K562 (cell line): ENCODE measurements around the gene CD96. TPM values are rescaled to one million over a fixed set of nuclear protein-coding genes. Genes with fewer than 3 reads are reported as not detected.

Experiments
- ATAC-seq: fragments of 200-7000 bp; cut with Tn5 transposase; 3 replicates; pipeline ENCODE4 v1.9.1; 2020; ENCODE audit warnings: moderate library complexity
- BruUV-seq: library from RNA; stranded (reverse); fragments of 400-500 nt; replicated peaks from 2 replicates; lab custom pipeline; 2021; lab: Mats Ljungman, UMichigan
- CTCF ChIA-PET: fragments of 300-600 bp; formaldehyde crosslinking; extraction: SDS; loops from one replicate; lab custom pipeline; 2021; ENCODE audit warnings: low intra/inter-chr PET ratio; lab: Yijun Ruan, JAX
- POLR2A ChIA-PET: fragments of 300-600, 350-650 bp; sonication (Branson Sonifier 250); formaldehyde crosslinking; extraction: SDS; loops from one replicate; lab custom pipeline; 2021; ENCODE audit warnings: antibody characterized with exemption, inconsistent platforms; lab: Yijun Ruan, JAX
- DNase-seq, 4 experiments: peaks; one replicate each; pipeline versions ENCODE4 v3.0.0 to v3.0.0-alpha.2; 2011 to 2018; ENCODE audit warnings: low spot score in 3 of 4, mixed read lengths in 3 of 4; ENCODE audit errors: extremely low read depth in 1 of 4
- FAIRE-seq: peaks from 2 replicates; lab custom pipeline; 2011; peaks lifted over from hg19 to GRCh38; lab: Jason Lieb, UNC
- H2AFZ ChIP-seq: 2 replicates; pipeline ENCODE4 v1.6.0; 2011; ENCODE audit warnings: low read depth, low read length, control low read depth, inconsistent platforms
- H3K27ac ChIP-seq: fragments of 200-600 bp; 3 replicates; pipeline ENCODE4 v1.8.0; 2011; ENCODE audit warnings: low read depth, mild to moderate bottlenecking, control low read depth, inconsistent platforms, low read length, moderate library complexity, mixed read lengths; ENCODE audit errors: extremely low read depth
- H3K27me3 ChIP-seq, 2 experiments: fragments of 300-600 bp in 1 of 2; 2 replicates in 1 of 2; 3 replicates in 1 of 2; pipeline versions ENCODE4 v1.6.0 to v1.8.0; 2011; ENCODE audit warnings: inconsistent platforms in 2 of 2, low read length in 2 of 2, mild to moderate bottlenecking in 1 of 2, mixed read lengths in 1 of 2, moderate library complexity in 1 of 2; ENCODE audit not compliant: control insufficient read depth in 2 of 2, insufficient read depth in 2 of 2
- H3K36me3 ChIP-seq: fragments of 300-600 bp; 3 replicates; pipeline ENCODE4 v1.8.0; 2011; ENCODE audit warnings: mild to moderate bottlenecking, low read length, inconsistent platforms; ENCODE audit not compliant: control insufficient read depth, insufficient read depth
- H3K4me1 ChIP-seq, 2 experiments: fragments of 200-600 bp in 1 of 2; replicated peaks in 1 of 2; 2 replicates in 1 of 2; 3 replicates in 1 of 2; pipeline versions ENCODE4 v1.5.1 to v1.8.0; 2011; ENCODE audit warnings: inconsistent platforms in 2 of 2, low read length in 2 of 2, mild to moderate bottlenecking in 1 of 2, mixed read lengths in 1 of 2, moderate library complexity in 1 of 2; ENCODE audit not compliant: control insufficient read depth in 2 of 2, insufficient read depth in 2 of 2
- H3K4me2 ChIP-seq: 2 replicates; pipeline ENCODE4 v1.6.1; 2011; ENCODE audit warnings: low read length, control low read depth, inconsistent platforms, mixed read lengths; ENCODE audit not compliant: insufficient read depth
- H3K4me3 ChIP-seq: fragments of 200-600 bp; sonication (generic), shearing (Covaris generic); 2 replicates; pipeline ENCODE4 v1.5.1; 2016; ENCODE audit warnings: control low read depth, inconsistent platforms
- H3K79me2 ChIP-seq: fragments of 200-600 bp; 3 replicates; pipeline ENCODE4 v1.8.0; 2011; ENCODE audit warnings: low read length, inconsistent platforms; ENCODE audit not compliant: control insufficient read depth, insufficient read depth
- H3K9ac ChIP-seq, 2 experiments: 2 replicates each; pipeline versions ENCODE4 v1.6.0 to v1.6.1; 2011; ENCODE audit warnings: low read depth in 2 of 2, low read length in 2 of 2, control low read depth in 1 of 2, inconsistent platforms in 1 of 2, mild to moderate bottlenecking in 1 of 2, mixed read lengths in 1 of 2; ENCODE audit not compliant: insufficient read depth in 1 of 2
- H3K9me1 ChIP-seq: one replicate; pipeline ENCODE4 v1.6.0; 2011; ENCODE audit warnings: inconsistent platforms, mild to moderate bottlenecking, low read length, moderate library complexity; ENCODE audit not compliant: control insufficient read depth, insufficient read depth
- H3K9me3 ChIP-seq: replicated peaks from 2 replicates; pipeline ENCODE4 v1.5.1; 2011; ENCODE audit warnings: low read depth, low read length, inconsistent platforms; ENCODE audit not compliant: control insufficient read depth, insufficient read depth
- H4K20me1 ChIP-seq: replicated peaks from 2 replicates; pipeline ENCODE4 v1.6.1; 2011; ENCODE audit warnings: low read length, inconsistent platforms, mixed read lengths; ENCODE audit not compliant: control insufficient read depth, insufficient read depth
- BCOR ChIP-seq: fragments of 450-650 bp; IDR thresholded peaks from 2 replicates; pipeline ENCODE4 v1.6.1; 2016
- CEBPG ChIP-seq, 3 experiments: fragments of 200-800 bp in 1 of 3; sonication (Bioruptor generic) in 1 of 3; sonication (generic) in 1 of 3; formaldehyde crosslinking in 1 of 3; IDR thresholded peaks in 2 of 3; conservative IDR thresholded peaks in 1 of 3; 2 replicates each; pipeline versions ENCODE4 v1.6.1 to v1.8.0; 2016 to 2022; ENCODE audit warnings: missing compliant biosample characterization in 2 of 3, missing genetic modification characterization in 2 of 3, mild to moderate bottlenecking in 1 of 3, missing genetic modification reagents in 1 of 3
- COPS2 ChIP-seq: fragments of 450-650 bp; conservative IDR thresholded peaks from 2 replicates; pipeline ENCODE4 v1.6.1; 2016; ENCODE audit warnings: mild to moderate bottlenecking, moderate library complexity
- DPF2 ChIP-seq: fragments of 450-650 bp; IDR thresholded peaks from 2 replicates; pipeline ENCODE4 v1.6.1; 2016
- MTA3 ChIP-seq: fragments of 450-650 bp; formaldehyde crosslinking; IDR thresholded peaks from 2 replicates; pipeline ENCODE4 v1.6.1; 2017; ENCODE audit warnings: mild to moderate bottlenecking, borderline replicate concordance
- SNRNP70 ChIP-seq: fragments of 200-400 bp; formaldehyde crosslinking; optimal IDR thresholded peaks from 2 replicates; pipeline ENCODE3; 2017; ENCODE audit warnings: low read depth, low read length
- WGBS: fragments of 100-300 bp; shearing (Covaris generic); methylation state at CpG from one replicate; pipeline ENCODE4 v1.1.6; 2016; ENCODE audit warnings: low coverage, mixed read lengths; ENCODE audit not compliant: insufficient coverage; ENCODE audit errors: missing lambda C conversion rate; 5-methylcytosine and 5-hydroxymethylcytosine counted together
- in situ Hi-C: fragments of 300-500 bp; cut with MboI; formaldehyde crosslinking; loops from 4 replicates; pipeline ENCODE4 v1.15.0; 2018; ENCODE audit warnings: inconsistent platforms, mixed read lengths
- intact Hi-C: fragments of 100-400 bp; cut with micrococcal nuclease; formaldehyde crosslinking; loops from 2 replicates; pipeline ENCODE4 v1.14.2; 2022
- polyA plus RNA-seq, 8 experiments: library from polyadenylated mRNA; depleted of rRNA in 4 of 8; stranded (reverse) in 5 of 8; unstranded in 3 of 8; fragments of >200 nt; fragmentation: Nextera tagmentation in 2 of 8; fragmentation: Illumina TruSeq in 1 of 8; extraction: Ambion mirVana in 2 of 8; extraction: Trizol in 1 of 8; gene quantifications; 2 replicates each; pipeline versions ENCODE4 v1.2.1 to v1.2.3, GENCODE V29; 2011 to 2014; ENCODE audit warnings: inconsistent platforms in 1 of 8, missing spikeins in 1 of 8
- total RNA-seq, 7 experiments: library from RNA; depleted of rRNA in 6 of 7; stranded (reverse); fragments of >200 nt in 6 of 7; fragmentation: Illumina TruSeq in 2 of 7; extraction: Trizol in 2 of 7; gene quantifications; 2 replicates each; pipeline versions ENCODE4 v1.2.1 to v1.2.3, GENCODE V29; 2011 to 2021; ENCODE audit warnings: low replicate concordance in 1 of 7
- TF ChIP-seq, protein P1 (sequence below), 2 experiments: fragments of 450-650 bp in 1 of 2; IDR thresholded peaks; 2 replicates each; pipeline ENCODE4 v1.6.1; 2011 to 2017; ENCODE audit warnings: low read depth in 2 of 2, antibody characterized with exemption in 1 of 2, borderline replicate concordance in 1 of 2, low read length in 1 of 2, mild to moderate bottlenecking in 1 of 2, mixed read lengths in 1 of 2; ENCODE audit not compliant: control insufficient read depth in 1 of 2
- TF ChIP-seq, protein P2 (sequence below): fragments of 450-650 bp; formaldehyde crosslinking; IDR thresholded peaks from 2 replicates; pipeline ENCODE4 v1.4.0; 2022; ENCODE audit warnings: mild to moderate bottlenecking, moderate library complexity

Gene CD96
- total and polyA plus RNA-seq, 9 of the 15 experiments (the other 6 are each of a cell fraction or from before 2014, with no cell fraction given) = 0.32 to 5.7 (median 1.2) TPM

DNA sequence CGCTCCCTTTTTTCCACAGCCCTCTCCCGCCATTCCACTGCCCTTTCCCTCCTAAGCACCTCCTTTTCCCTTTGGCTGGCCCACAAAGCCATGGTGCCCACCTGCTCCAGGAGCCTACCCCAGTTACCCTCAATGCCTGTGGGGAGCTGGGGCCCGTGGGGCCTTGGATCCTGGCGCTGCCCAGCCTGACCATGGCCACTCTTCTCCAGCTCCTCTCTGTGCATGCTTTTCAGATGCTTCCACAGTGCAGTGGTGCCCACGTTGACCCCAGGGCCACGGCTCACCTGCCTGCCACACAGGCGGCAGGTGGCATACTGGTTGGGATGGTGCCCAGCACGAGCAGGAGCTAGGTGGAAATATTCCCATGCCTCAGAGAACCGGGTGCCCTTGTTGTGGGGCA is 51.7 kb downstream of the CD96 start (continued):
- no peak for TF ChIP-seq CEBPG (CRISPR knock-in tag; IDR thresholded peaks at IDR 0.05)
- TF ChIP-seq CEBPG (tag; conservative IDR thresholded peaks at IDR 0.05 in 1 of 2, IDR thresholded peaks at IDR 0.05 in 1 of 2) = no peak
- no peak for TF ChIP-seq BCOR
- TF ChIP-seq MTA3 = no peak
- TF ChIP-seq COPS2 = no peak

DNA sequence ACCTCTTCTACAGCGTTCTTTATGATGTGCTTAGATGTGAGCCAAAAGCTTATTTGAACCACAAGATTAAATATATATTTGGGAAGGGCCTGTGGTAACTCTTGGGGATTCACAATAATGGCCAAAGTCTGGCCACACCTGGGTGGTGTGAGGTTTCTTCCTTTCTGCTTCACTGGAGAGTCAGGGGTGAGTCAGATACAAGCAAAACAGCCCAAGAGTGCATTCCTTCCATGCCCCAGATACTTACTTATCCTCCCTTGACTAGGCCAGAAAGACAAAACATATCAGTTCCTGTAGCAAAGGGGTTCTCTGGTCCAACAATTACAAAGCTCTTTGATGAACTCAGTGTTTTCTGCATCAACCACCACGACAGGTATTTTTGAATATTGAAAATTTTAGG is 52.2 kb downstream of the CD96 start:
- POLR2A ChIA-PET = no interaction called here
- Histone ChIP-seq H3K9me1 (no peaks in the 10 kb centered on the region), H3K9ac (no peak overlapping the region), H3K27ac (no peak overlapping the region), H3K4me2 (no peak overlapping the region), H3K36me3 (no peaks in the 10 kb centered on the region), H3K9me3 (no peaks in the 10 kb centered on the region), H3K4me1 (no peaks in the 10 kb centered on the region), H3K4me3 (no peak overlapping the region), H4K20me1 (no peaks in the 10 kb centered on the region), H2AFZ (no peak overlapping the region), H3K27me3 (no peaks in the 10 kb centered on the region), H3K79me2 (no peaks in the 10 kb centered on the region)
- CTCF ChIA-PET = no interaction called here
- no peak for ATAC-seq
- no peak for FAIRE-seq
- in situ Hi-C loops (no loop called here), intact Hi-C loops (no loop called here)
- DNase-seq = no peak
- BruUV-seq = no TSS peak
- TF ChIP-seq SNRNP70 = no peak
- TF ChIP-seq, protein P1, sequence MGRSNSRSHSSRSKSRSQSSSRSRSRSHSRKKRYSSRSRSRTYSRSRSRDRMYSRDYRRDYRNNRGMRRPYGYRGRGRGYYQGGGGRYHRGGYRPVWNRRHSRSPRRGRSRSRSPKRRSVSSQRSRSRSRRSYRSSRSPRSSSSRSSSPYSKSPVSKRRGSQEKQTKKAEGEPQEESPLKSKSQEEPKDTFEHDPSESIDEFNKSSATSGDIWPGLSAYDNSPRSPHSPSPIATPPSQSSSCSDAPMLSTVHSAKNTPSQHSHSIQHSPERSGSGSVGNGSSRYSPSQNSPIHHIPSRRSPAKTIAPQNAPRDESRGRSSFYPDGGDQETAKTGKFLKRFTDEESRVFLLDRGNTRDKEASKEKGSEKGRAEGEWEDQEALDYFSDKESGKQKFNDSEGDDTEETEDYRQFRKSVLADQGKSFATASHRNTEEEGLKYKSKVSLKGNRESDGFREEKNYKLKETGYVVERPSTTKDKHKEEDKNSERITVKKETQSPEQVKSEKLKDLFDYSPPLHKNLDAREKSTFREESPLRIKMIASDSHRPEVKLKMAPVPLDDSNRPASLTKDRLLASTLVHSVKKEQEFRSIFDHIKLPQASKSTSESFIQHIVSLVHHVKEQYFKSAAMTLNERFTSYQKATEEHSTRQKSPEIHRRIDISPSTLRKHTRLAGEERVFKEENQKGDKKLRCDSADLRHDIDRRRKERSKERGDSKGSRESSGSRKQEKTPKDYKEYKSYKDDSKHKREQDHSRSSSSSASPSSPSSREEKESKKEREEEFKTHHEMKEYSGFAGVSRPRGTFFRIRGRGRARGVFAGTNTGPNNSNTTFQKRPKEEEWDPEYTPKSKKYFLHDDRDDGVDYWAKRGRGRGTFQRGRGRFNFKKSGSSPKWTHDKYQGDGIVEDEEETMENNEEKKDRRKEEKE (IDR thresholded peaks at IDR 0.05; ENCODE audit: borderline replicate concordance in 1 of 2, control insufficient read depth in 1 of 2, low read depth in 2 of 2, low read length in 1 of 2) = no peak
- TF ChIP-seq, protein P2, sequence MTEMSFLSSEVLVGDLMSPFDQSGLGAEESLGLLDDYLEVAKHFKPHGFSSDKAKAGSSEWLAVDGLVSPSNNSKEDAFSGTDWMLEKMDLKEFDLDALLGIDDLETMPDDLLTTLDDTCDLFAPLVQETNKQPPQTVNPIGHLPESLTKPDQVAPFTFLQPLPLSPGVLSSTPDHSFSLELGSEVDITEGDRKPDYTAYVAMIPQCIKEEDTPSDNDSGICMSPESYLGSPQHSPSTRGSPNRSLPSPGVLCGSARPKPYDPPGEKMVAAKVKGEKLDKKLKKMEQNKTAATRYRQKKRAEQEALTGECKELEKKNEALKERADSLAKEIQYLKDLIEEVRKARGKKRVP = no peak
- no peak for TF ChIP-seq DPF2
- WGBS = 0% methylated on average over 2 of the region's 2 CpGs
